H9 (cell line): ENCODE results near the gene LCE1E. TPM values are rescaled to one million over a fixed set of nuclear protein-coding genes. Genes with fewer than 3 reads are reported as not detected.

Source experiments
- DNase-seq: peaks from one replicate; pipeline ENCODE4 v3.0.0-alpha.2; 2017
- H2AFZ ChIP-seq: one replicate; pipeline ENCODE4 v1.6.1; 2013; ENCODE audit warnings: mild to moderate bottlenecking, low read length, control low read depth, moderate library complexity
- H2AK5ac ChIP-seq: 2 replicates; pipeline ENCODE4 v1.6.1; 2013; ENCODE audit warnings: low read length, control low read depth, mixed read lengths; ENCODE audit not compliant: insufficient read length
- H2BK120ac ChIP-seq: one replicate; pipeline ENCODE4 v1.6.1; 2013; ENCODE audit warnings: low read depth, mild to moderate bottlenecking, low read length, control low read depth, inconsistent platforms; ENCODE audit not compliant: poor library complexity, severe bottlenecking
- H2BK12ac ChIP-seq: 2 replicates; pipeline ENCODE4 v1.6.1; 2013; ENCODE audit warnings: low read length, control low read depth, mixed read lengths, low read depth; ENCODE audit not compliant: insufficient read length
- H2BK15ac ChIP-seq: 2 replicates; pipeline ENCODE4 v1.6.1; 2013; ENCODE audit warnings: low read depth, low read length, control low read depth
- H2BK20ac ChIP-seq: one replicate; pipeline ENCODE4 v1.6.1; 2013; ENCODE audit warnings: low read depth, mild to moderate bottlenecking, low read length, control low read depth, inconsistent platforms; ENCODE audit not compliant: poor library complexity, severe bottlenecking
- H2BK5ac ChIP-seq: 2 replicates; pipeline ENCODE4 v1.6.1; 2013; ENCODE audit warnings: low read length, control low read depth, mixed read lengths; ENCODE audit not compliant: insufficient read length
- H3K14ac ChIP-seq: 2 replicates; pipeline ENCODE4 v1.6.1; 2013; ENCODE audit warnings: low read length, control low read depth; ENCODE audit not compliant: insufficient read depth
- H3K18ac ChIP-seq: 2 replicates; pipeline ENCODE4 v1.6.1; 2013; ENCODE audit warnings: low read depth, mild to moderate bottlenecking, mixed read lengths, low read length, control low read depth; ENCODE audit not compliant: insufficient read length
- H3K23ac ChIP-seq: 2 replicates; pipeline ENCODE4 v1.6.1; 2013; ENCODE audit warnings: low read length, control low read depth, mixed read lengths, low read depth; ENCODE audit not compliant: insufficient read length
- H3K23me2 ChIP-seq: 2 replicates; pipeline ENCODE4 v1.6.1; 2013; ENCODE audit warnings: low read depth, mild to moderate bottlenecking, mixed read lengths, low read length, control low read depth; ENCODE audit not compliant: insufficient read length, poor library complexity, severe bottlenecking
- H3K27ac ChIP-seq: 2 replicates; pipeline ENCODE4 v1.5.1; 2013; ENCODE audit warnings: low read length, control low read depth, mixed read lengths, low read depth; ENCODE audit not compliant: insufficient read length
- H3K27me3 ChIP-seq: 2 replicates; pipeline ENCODE4 v1.6.1; 2013; ENCODE audit warnings: low read length, control low read depth, inconsistent platforms; ENCODE audit not compliant: insufficient read depth
- H3K4ac ChIP-seq: 2 replicates; pipeline ENCODE4 v1.6.1; 2013; ENCODE audit warnings: low read depth, mild to moderate bottlenecking, control low read depth, inconsistent platforms, low read length, moderate library complexity
- H3K4me1 ChIP-seq: 2 replicates; pipeline ENCODE4 v1.6.1; 2013; ENCODE audit warnings: low read length, control low read depth, inconsistent platforms; ENCODE audit not compliant: insufficient read depth
- H3K4me2 ChIP-seq: 2 replicates; pipeline ENCODE4 v1.6.1; 2013; ENCODE audit warnings: low read length, control low read depth, mixed read lengths; ENCODE audit not compliant: insufficient read length, insufficient read depth
- H3K56ac ChIP-seq: 2 replicates; pipeline ENCODE4 v1.6.1; 2013; ENCODE audit warnings: low read depth, mild to moderate bottlenecking, mixed read lengths, low read length, control low read depth; ENCODE audit not compliant: insufficient read length
- H3K79me1 ChIP-seq: 2 replicates; pipeline ENCODE4 v1.6.1; 2013; ENCODE audit warnings: low read depth, mild to moderate bottlenecking, moderate library complexity, low read length, control low read depth, inconsistent platforms; ENCODE audit not compliant: insufficient read depth, poor library complexity, severe bottlenecking
- H3K79me2 ChIP-seq: 2 replicates; pipeline ENCODE4 v1.6.1; 2013; ENCODE audit warnings: low read length, control low read depth, inconsistent platforms; ENCODE audit not compliant: insufficient read depth
- H3K9ac ChIP-seq: 2 replicates; pipeline ENCODE4 v1.6.1; 2013; ENCODE audit warnings: low read length, control low read depth, mixed read lengths; ENCODE audit not compliant: insufficient read length; ENCODE audit errors: extremely low read depth
- H3K9me3 ChIP-seq: one replicate; pipeline ENCODE4 v1.6.1; 2013; ENCODE audit warnings: low read depth, low read length, inconsistent platforms; ENCODE audit not compliant: control insufficient read depth
- H3T11ph ChIP-seq: one replicate; pipeline ENCODE4 v1.6.1; 2013; ENCODE audit warnings: mild to moderate bottlenecking, low read length, control low read depth, inconsistent platforms
- H4K20me1 ChIP-seq: one replicate; pipeline ENCODE4 v1.6.1; 2013; ENCODE audit not compliant: control insufficient read depth, insufficient read length, insufficient read depth
- H4K5ac ChIP-seq: 2 replicates; pipeline ENCODE4 v1.6.1; 2013; ENCODE audit warnings: low read depth, mild to moderate bottlenecking, mixed read lengths, low read length, control low read depth; ENCODE audit not compliant: insufficient read length
- H4K8ac ChIP-seq: replicated peaks from 2 replicates; pipeline ENCODE4 v1.6.1; 2013; ENCODE audit warnings: low read length, control low read depth, mixed read lengths, low read depth; ENCODE audit not compliant: insufficient read length
- H4K91ac ChIP-seq: 2 replicates; pipeline ENCODE4 v1.6.1; 2013; ENCODE audit warnings: low read depth, mild to moderate bottlenecking, moderate library complexity, mixed read lengths, low read length, control low read depth; ENCODE audit not compliant: insufficient read length
- H3K27ac Mint-ChIP-seq, 3 experiments: 2 replicates in 2 of 3; 3 replicates in 1 of 3; pipeline ENCODE4 v1.8.0; 2020 to 2021; ENCODE audit warnings: mixed read lengths in 3 of 3, mild to moderate bottlenecking in 1 of 3, moderate library complexity in 1 of 3
- H3K27me3 Mint-ChIP-seq: 2 replicates; pipeline ENCODE4 v1.8.0; 2021; ENCODE audit warnings: low read depth, mild to moderate bottlenecking, moderate library complexity, mixed read lengths
- H3K36me3 Mint-ChIP-seq, 3 experiments: 2 replicates in 2 of 3; 3 replicates in 1 of 3; pipeline ENCODE4 v1.8.0; 2020 to 2021; ENCODE audit warnings: low read depth in 3 of 3, mixed read lengths in 3 of 3; ENCODE audit not compliant: insufficient read depth in 1 of 3
- H3K4me1 Mint-ChIP-seq, 2 experiments: 2 replicates each; pipeline ENCODE4 v1.8.0; 2020; ENCODE audit warnings: mixed read lengths in 2 of 2
- H3K4me3 Mint-ChIP-seq, 2 experiments: 2 replicates in 1 of 2; 3 replicates in 1 of 2; pipeline ENCODE4 v1.8.0; 2020 to 2021; ENCODE audit warnings: mild to moderate bottlenecking in 2 of 2, mixed read lengths in 2 of 2, moderate library complexity in 1 of 2
- H3K9me3 Mint-ChIP-seq, 2 experiments: 2 replicates in 1 of 2; 3 replicates in 1 of 2; pipeline ENCODE4 v1.8.0; 2020; ENCODE audit warnings: mild to moderate bottlenecking in 2 of 2, mixed read lengths in 2 of 2, moderate library complexity in 1 of 2
- WGBS: extraction: QIAGEN DNeasy Blood & Tissue Kit; methylation state at CpG from one replicate; pipeline ENCODE4 v1.1.7; 2013; ENCODE audit warnings: missing lambda C conversion rate, low lambda C conversion rate, mixed read lengths; ENCODE audit not compliant: insufficient read length; ENCODE audit errors: extremely low coverage; 5-methylcytosine and 5-hydroxymethylcytosine counted together
- total RNA-seq: library from RNA; stranded (reverse); gene quantifications from 2 replicates; pipeline ENCODE4 v1.2.1, GENCODE V29; 2021
- TF ChIP-seq, protein P1 (sequence below): fragments of 200-600 bp; sonication (generic); conservative IDR thresholded peaks from 3 replicates; pipeline ENCODE4 v1.8.0; 2021; ENCODE audit warnings: antibody characterized with exemption, mild to moderate bottlenecking

Gene LCE1E
- total RNA-seq, 1 experiment from 2014 or later, result not detected

DNA sequence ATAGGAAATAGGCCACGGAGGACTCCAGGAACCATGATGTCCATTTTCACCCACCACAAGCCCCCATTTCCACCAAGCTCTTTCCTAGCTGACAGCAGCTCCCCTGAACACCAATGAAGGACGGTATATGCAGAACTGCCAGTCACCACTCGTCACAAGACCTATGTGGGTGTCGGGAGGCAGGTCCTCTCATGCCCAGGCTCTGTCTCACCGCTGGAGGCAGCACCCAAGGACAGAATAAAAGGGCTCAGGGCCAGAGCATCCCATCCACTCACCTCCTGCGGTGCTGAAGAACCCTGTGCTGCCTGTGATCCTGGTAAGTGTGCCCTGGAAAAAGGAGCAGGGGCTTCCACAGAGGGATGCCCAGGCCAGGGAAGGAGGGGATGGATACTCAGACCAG is 11.2 kb upstream of the LCE1E start, which contains the start of gene LCE1F:
Gene LCE1F, plus strand, starts transcription at position 266 of the 400 bp plus-strand sequence. CDS start 1,232 bp downstream, outside the sequence.
- no peak for DNase-seq
- no peaks in the 10 kb centered on the region for H3K79me2 ChIP-seq
- no peak within 1 kb of the TSS for H2BK15ac ChIP-seq
- H3K9me3 Mint-ChIP-seq, result peaks cover 85 to 93% of the 10 kb centered on the region in 2 experiments
- H2AK5ac ChIP-seq, result no peak within 1 kb of the TSS
- H4K91ac ChIP-seq, result no peak within 1 kb of the TSS
- no peak within 1 kb of the TSS for H2BK120ac ChIP-seq
- H3K27ac ChIP-seq, result no peak within 1 kb of the TSS
- H3K4ac ChIP-seq, result no peak within 1 kb of the TSS
- no CpG with 5 or more reads among the region's 6 CpGs for WGBS
- no peaks in the 10 kb centered on the region for H4K20me1 ChIP-seq
- no peak within 1 kb of the TSS for H4K5ac ChIP-seq
- no peaks in the 10 kb centered on the region for H3K79me1 ChIP-seq
- H3K23me2 ChIP-seq, result no peaks in the 10 kb centered on the region
- no peak within 1 kb of the TSS for H3K4me2 ChIP-seq
- H3K27me3 ChIP-seq, result no peaks in the 10 kb centered on the region
- H3K18ac ChIP-seq, result no peak within 1 kb of the TSS
- no peak within 1 kb of the TSS for H4K8ac ChIP-seq
- H2AFZ ChIP-seq, result no peak within 1 kb of the TSS
- no peak within 1 kb of the TSS for H3K4me3 Mint-ChIP-seq
- no peak within 1 kb of the TSS for H3K14ac ChIP-seq
- peaks cover 5 to 32% (median 23%) of the 10 kb centered on the region in 3 experiments for H3K36me3 Mint-ChIP-seq
- H3K56ac ChIP-seq, result no peak within 1 kb of the TSS
- H3K27me3 Mint-ChIP-seq, result no peaks in the 10 kb centered on the region; the same call in 1 of the 2 replicates
- no peak within 1 kb of the TSS for H3K23ac ChIP-seq
- no peaks in the 10 kb centered on the region for H3K4me1 ChIP-seq
- H3K4me1 Mint-ChIP-seq, result no peaks in the 10 kb centered on the region
- H2BK12ac ChIP-seq, result no peak within 1 kb of the TSS
- no peak within 1 kb of the TSS for H3T11ph ChIP-seq
- H3K27ac Mint-ChIP-seq, result no peak within 1 kb of the TSS
- no peak within 1 kb of the TSS for H2BK5ac ChIP-seq
- TF ChIP-seq, protein P1, sequence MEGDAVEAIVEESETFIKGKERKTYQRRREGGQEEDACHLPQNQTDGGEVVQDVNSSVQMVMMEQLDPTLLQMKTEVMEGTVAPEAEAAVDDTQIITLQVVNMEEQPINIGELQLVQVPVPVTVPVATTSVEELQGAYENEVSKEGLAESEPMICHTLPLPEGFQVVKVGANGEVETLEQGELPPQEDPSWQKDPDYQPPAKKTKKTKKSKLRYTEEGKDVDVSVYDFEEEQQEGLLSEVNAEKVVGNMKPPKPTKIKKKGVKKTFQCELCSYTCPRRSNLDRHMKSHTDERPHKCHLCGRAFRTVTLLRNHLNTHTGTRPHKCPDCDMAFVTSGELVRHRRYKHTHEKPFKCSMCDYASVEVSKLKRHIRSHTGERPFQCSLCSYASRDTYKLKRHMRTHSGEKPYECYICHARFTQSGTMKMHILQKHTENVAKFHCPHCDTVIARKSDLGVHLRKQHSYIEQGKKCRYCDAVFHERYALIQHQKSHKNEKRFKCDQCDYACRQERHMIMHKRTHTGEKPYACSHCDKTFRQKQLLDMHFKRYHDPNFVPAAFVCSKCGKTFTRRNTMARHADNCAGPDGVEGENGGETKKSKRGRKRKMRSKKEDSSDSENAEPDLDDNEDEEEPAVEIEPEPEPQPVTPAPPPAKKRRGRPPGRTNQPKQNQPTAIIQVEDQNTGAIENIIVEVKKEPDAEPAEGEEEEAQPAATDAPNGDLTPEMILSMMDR, result no peak
- no peak within 1 kb of the TSS for H3K9ac ChIP-seq
- H2BK20ac ChIP-seq, result no peak within 1 kb of the TSS
- H3K9me3 ChIP-seq, result peaks cover 65% of the 10 kb centered on the region
